Ascending aorta (tissue), 2 donors: Measurements from ENCODE around the gene TMEM135. TPM values are rescaled to one million over a fixed set of nuclear protein-coding genes. Genes with fewer than 3 reads are reported as not detected.

Experiments used
- DNase-seq, 2 donors: peaks; one replicate each; pipeline ENCODE4 v3.0.0-alpha.2; 2019; ENCODE audit warnings: low spot score in 2 of 2
- H3K27ac ChIP-seq, 2 donors: fragments of 200-600 bp; sonication (generic); one replicate each; pipeline ENCODE4 v1.5.1; 2016 to 2017; ENCODE audit warnings: mild to moderate bottlenecking in 1 of 2
- H3K27me3 ChIP-seq: fragments of 200-600 bp; sonication (generic); one replicate; pipeline ENCODE4 v1.5.1; 2017
- H3K36me3 ChIP-seq, 2 donors: fragments of 200-600 bp; sonication (generic); one replicate each; pipeline ENCODE4 v1.5.1; 2016
- H3K4me1 ChIP-seq, 2 donors: fragments of 200-600 bp; sonication (generic); one replicate each; pipeline ENCODE4 v1.5.1; 2016 to 2017; ENCODE audit warnings: mild to moderate bottlenecking in 1 of 2
- H3K4me3 ChIP-seq, 2 donors: fragments of 200-600 bp; sonication (generic); one replicate each; pipeline ENCODE4 v1.5.1; 2016 to 2017; ENCODE audit warnings: mild to moderate bottlenecking in 1 of 2
- H3K9me3 ChIP-seq, 2 donors: fragments of 200-600 bp; sonication (generic); one replicate each; pipeline ENCODE4 v1.5.1; 2016
- CTCF ChIP-seq, 3 experiments: fragments of 200-600 bp in 2 of 3; fragments of 450-650 bp in 1 of 3; sonication (generic) in 2 of 3; IDR thresholded peaks; one replicate each; pipeline ENCODE4 v1.5.1; 2016 to 2019; ENCODE audit warnings: antibody characterized with exemption in 3 of 3, mild to moderate bottlenecking in 1 of 3, moderate library complexity in 1 of 3
- intact Hi-C: fragments of 100-400 bp; cut with DNase I; formaldehyde crosslinking; loops from one replicate; pipeline ENCODE4 v1.15.1; 2023
- total RNA-seq: library from RNA; depleted of rRNA; stranded (reverse); fragments of >200 nt; gene quantifications from one replicate; pipeline ENCODE4 v1.1.0, GENCODE V29; 2016

The TMEM135 gene
- total RNA-seq, 1 donor from 2014 or later, result 18.4 TPM

- no peak overlapping the region for H3K27ac ChIP-seq
- no peaks in the 10 kb centered on the region for H3K27me3 ChIP-seq
- H3K9me3 ChIP-seq, result no peaks in the 10 kb centered on the region
- intact Hi-C loops, result no loop called here
- no peak overlapping the region for H3K4me3 ChIP-seq
- peaks cover 0 to 7% of the 10 kb centered on the region in 2 donors for H3K4me1 ChIP-seq
- no peak for TF ChIP-seq CTCF (IDR thresholded peaks at IDR 0.05)
- DNase-seq, result no peak
- H3K36me3 ChIP-seq, result no peaks in the 10 kb centered on the region
Observed at GRCh38 chr11:87252869-87253268, 215.1 kb downstream of the TMEM135 start.

DNA sequence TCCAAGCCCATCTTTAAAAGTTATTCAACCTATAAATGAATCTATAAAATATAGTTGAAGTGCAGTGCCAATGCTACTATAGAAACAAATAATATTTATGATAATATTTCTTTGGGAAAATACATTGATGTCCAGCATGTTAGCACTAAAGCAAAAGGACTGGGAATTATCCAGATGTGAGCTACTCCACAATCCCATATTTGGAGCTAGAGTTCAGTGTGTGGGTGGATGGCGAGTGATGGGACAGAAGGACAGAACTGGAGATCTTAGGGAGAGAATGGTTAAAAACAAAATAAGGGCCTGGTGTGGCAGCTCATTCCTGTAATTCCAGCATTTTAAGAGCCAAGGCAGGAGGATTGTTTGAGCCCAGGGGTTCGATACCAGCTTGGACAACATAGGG, 216.8 kb downstream of the TMEM135 start:
- H3K27me3 ChIP-seq, result no peaks in the 10 kb centered on the region
- intact Hi-C loops, result no loop called here
- no peak for DNase-seq
- H3K9me3 ChIP-seq, result no peaks in the 10 kb centered on the region
- H3K27ac ChIP-seq, result peak overlapping the region in 1 of 2 donors; percentile 34
- H3K4me3 ChIP-seq, result no peak overlapping the region
- H3K4me1 ChIP-seq, result peaks cover 0 to 7% of the 10 kb centered on the region in 2 donors
- H3K36me3 ChIP-seq, result no peaks in the 10 kb centered on the region
- no peak for TF ChIP-seq CTCF (IDR thresholded peaks at IDR 0.05)

- H3K4me3 ChIP-seq, result no peak overlapping the region
- H3K9me3 ChIP-seq, result no peaks in the 10 kb centered on the region
- H3K36me3 ChIP-seq, result no peaks in the 10 kb centered on the region
- peaks cover 0 to 12% of the 10 kb centered on the region in 2 donors for H3K4me1 ChIP-seq
- no peak overlapping the region for H3K27ac ChIP-seq
- DNase-seq, result no peak
- TF ChIP-seq CTCF (IDR thresholded peaks at IDR 0.05), result no peak
- H3K27me3 ChIP-seq, result no peaks in the 10 kb centered on the region
- intact Hi-C loops, result no loop called here
Observed at GRCh38 chr11:87255589-87255988, 217.9 kb downstream of the TMEM135 start.

- no peak for TF ChIP-seq CTCF (IDR thresholded peaks at IDR 0.05)
Observed at GRCh38 chr11:87256694-87257340, 219.1 kb downstream of the TMEM135 start.

GRCh38 chr11:87258171-87258833, 220.6 kb downstream of the TMEM135 start:
- H3K4me1 ChIP-seq, result peaks cover 2 to 9% of the 10 kb centered on the region in 2 donors
- no peak overlapping the region for H3K27ac ChIP-seq
- intact Hi-C loops, result no loop called here
- H3K36me3 ChIP-seq, result no peaks in the 10 kb centered on the region
- no peak overlapping the region for H3K4me3 ChIP-seq
- H3K27me3 ChIP-seq, result no peaks in the 10 kb centered on the region
- no peaks in the 10 kb centered on the region for H3K9me3 ChIP-seq
- DNase-seq, result no peak
- TF ChIP-seq CTCF (IDR thresholded peaks at IDR 0.05), result no peak

More at GRCh38 chr11:87256694-87257340, 219.1 kb downstream of the TMEM135 start:
- intact Hi-C loops, result no loop called here
- no peaks in the 10 kb centered on the region for H3K36me3 ChIP-seq
- no peaks in the 10 kb centered on the region for H3K27me3 ChIP-seq
- no peak overlapping the region for H3K27ac ChIP-seq
- no peak overlapping the region for H3K4me3 ChIP-seq
- no peaks in the 10 kb centered on the region for H3K9me3 ChIP-seq
- H3K4me1 ChIP-seq, result peaks cover 2 to 10% of the 10 kb centered on the region in 2 donors
- no peak for DNase-seq
